ENCODE data around the gene CSMD2. TPM values are rescaled to one million over a fixed set of nuclear protein-coding genes. Genes with fewer than 3 reads are reported as not detected.

CSMD2 gene
- total and polyA plus RNA-seq, 2 experiments from 2014 or later = 5.3 to 16.6 TPM

DNA sequence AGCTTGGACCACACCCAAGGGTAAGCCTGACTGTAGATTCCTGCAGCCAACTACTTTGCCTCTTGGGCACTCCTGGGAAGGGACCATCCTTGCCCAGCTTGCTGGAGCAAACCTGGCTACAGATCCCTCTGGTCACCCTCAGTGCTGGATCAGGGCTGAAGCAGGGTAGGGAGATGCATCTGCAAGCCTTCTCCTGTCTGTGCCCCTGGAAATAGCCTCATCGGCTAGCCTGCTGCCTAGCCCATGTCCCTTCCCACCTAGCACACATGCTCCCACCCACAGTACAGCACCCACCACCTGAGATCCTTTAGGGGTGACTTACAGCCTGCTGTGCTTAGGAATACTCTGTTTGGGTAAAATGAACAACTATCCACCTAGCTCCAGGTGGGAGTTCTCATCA lies 478.5 kb downstream of the CSMD2 start (continued):
- TF ChIP-seq, protein P1, sequence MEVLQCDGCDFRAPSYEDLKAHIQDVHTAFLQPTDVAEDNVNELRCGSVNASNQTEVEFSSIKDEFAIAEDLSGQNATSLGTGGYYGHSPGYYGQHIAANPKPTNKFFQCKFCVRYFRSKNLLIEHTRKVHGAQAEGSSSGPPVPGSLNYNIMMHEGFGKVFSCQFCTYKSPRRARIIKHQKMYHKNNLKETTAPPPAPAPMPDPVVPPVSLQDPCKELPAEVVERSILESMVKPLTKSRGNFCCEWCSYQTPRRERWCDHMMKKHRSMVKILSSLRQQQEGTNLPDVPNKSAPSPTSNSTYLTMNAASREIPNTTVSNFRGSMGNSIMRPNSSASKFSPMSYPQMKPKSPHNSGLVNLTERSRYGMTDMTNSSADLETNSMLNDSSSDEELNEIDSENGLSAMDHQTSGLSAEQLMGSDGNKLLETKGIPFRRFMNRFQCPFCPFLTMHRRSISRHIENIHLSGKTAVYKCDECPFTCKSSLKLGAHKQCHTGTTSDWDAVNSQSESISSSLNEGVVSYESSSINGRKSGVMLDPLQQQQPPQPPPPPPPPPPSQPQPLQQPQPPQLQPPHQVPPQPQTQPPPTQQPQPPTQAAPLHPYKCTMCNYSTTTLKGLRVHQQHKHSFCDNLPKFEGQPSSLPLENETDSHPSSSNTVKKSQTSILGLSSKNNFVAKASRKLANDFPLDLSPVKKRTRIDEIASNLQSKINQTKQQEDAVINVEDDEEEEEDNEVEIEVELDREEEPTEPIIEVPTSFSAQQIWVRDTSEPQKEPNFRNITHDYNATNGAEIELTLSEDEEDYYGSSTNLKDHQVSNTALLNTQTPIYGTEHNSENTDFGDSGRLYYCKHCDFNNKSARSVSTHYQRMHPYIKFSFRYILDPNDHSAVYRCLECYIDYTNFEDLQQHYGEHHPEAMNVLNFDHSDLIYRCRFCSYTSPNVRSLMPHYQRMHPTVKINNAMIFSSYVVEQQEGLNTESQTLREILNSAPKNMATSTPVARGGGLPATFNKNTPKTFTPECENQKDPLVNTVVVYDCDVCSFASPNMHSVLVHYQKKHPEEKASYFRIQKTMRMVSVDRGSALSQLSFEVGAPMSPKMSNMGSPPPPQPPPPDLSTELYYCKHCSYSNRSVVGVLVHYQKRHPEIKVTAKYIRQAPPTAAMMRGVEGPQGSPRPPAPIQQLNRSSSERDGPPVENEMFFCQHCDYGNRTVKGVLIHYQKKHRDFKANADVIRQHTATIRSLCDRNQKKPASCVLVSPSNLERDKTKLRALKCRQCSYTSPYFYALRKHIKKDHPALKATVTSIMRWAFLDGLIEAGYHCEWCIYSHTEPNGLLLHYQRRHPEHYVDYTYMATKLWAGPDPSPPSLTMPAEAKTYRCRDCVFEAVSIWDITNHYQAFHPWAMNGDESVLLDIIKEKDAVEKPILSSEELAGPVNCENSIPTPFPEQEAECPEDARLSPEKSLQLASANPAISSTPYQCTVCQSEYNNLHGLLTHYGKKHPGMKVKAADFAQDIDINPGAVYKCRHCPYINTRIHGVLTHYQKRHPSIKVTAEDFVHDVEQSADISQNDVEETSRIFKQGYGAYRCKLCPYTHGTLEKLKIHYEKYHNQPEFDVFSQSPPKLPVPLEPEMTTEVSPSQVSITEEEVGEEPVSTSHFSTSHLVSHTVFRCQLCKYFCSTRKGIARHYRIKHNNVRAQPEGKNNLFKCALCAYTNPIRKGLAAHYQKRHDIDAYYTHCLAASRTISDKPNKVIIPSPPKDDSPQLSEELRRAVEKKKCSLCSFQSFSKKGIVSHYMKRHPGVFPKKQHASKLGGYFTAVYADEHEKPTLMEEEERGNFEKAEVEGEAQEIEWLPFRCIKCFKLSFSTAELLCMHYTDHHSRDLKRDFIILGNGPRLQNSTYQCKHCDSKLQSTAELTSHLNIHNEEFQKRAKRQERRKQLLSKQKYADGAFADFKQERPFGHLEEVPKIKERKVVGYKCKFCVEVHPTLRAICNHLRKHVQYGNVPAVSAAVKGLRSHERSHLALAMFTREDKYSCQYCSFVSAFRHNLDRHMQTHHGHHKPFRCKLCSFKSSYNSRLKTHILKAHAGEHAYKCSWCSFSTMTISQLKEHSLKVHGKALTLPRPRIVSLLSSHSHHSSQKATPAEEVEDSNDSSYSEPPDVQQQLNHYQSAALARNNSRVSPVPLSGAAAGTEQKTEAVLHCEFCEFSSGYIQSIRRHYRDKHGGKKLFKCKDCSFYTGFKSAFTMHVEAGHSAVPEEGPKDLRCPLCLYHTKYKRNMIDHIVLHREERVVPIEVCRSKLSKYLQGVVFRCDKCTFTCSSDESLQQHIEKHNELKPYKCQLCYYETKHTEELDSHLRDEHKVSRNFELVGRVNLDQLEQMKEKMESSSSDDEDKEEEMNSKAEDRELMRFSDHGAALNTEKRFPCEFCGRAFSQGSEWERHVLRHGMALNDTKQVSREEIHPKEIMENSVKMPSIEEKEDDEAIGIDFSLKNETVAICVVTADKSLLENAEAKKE (CRISPR knock-in tag; IDR thresholded peaks at IDR 0.05) = no peak
- TF ChIP-seq ZNF114 (CRISPR knock-in tag; IDR thresholded peaks at IDR 0.05) (no peak), EZH2 (IDR thresholded peaks at IDR 0.05; ENCODE audit: low read depth, unreplicated experiment) (no peak), STAT1 (IDR thresholded peaks at IDR 0.05; ENCODE audit: unreplicated experiment) (no peak), CREB1 (CRISPR knock-in tag; IDR thresholded peaks at IDR 0.05; ENCODE audit: low read depth) (no peak), NANOG (IDR thresholded peaks at IDR 0.05; ENCODE audit: borderline replicate concordance) (no peak), JUNB (IDR thresholded peaks at IDR 0.05; ENCODE audit: unreplicated experiment) (no peak), EZH2phosphoT487 (IDR thresholded peaks at IDR 0.05; ENCODE audit: unreplicated experiment) (no peak)
- TF ChIP-seq, protein P2, sequence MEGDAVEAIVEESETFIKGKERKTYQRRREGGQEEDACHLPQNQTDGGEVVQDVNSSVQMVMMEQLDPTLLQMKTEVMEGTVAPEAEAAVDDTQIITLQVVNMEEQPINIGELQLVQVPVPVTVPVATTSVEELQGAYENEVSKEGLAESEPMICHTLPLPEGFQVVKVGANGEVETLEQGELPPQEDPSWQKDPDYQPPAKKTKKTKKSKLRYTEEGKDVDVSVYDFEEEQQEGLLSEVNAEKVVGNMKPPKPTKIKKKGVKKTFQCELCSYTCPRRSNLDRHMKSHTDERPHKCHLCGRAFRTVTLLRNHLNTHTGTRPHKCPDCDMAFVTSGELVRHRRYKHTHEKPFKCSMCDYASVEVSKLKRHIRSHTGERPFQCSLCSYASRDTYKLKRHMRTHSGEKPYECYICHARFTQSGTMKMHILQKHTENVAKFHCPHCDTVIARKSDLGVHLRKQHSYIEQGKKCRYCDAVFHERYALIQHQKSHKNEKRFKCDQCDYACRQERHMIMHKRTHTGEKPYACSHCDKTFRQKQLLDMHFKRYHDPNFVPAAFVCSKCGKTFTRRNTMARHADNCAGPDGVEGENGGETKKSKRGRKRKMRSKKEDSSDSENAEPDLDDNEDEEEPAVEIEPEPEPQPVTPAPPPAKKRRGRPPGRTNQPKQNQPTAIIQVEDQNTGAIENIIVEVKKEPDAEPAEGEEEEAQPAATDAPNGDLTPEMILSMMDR (conservative IDR thresholded peaks at IDR 0.05; ENCODE audit: low read depth in 2 of 2) = no peak
- TF ChIP-seq, protein P3, sequence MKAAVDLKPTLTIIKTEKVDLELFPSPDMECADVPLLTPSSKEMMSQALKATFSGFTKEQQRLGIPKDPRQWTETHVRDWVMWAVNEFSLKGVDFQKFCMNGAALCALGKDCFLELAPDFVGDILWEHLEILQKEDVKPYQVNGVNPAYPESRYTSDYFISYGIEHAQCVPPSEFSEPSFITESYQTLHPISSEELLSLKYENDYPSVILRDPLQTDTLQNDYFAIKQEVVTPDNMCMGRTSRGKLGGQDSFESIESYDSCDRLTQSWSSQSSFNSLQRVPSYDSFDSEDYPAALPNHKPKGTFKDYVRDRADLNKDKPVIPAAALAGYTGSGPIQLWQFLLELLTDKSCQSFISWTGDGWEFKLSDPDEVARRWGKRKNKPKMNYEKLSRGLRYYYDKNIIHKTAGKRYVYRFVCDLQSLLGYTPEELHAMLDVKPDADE (IDR thresholded peaks at IDR 0.05) = no peak
